KMS-11 (cell line): Measurements from ENCODE around the gene PNPLA5.

Experiments used
- H2AFZ ChIP-seq: fragments of 200-600 bp; sonication (generic); 2 replicates; pipeline ENCODE4 v1.6.1; 2016; ENCODE audit warnings: antibody characterized with exemption, mixed run types, low read depth
- H3K27ac ChIP-seq: fragments of 200-600 bp; sonication (generic); 2 replicates; pipeline ENCODE4 v1.6.1; 2016; ENCODE audit warnings: mild to moderate bottlenecking, mixed run types
- H3K27me3 ChIP-seq: fragments of 200-600 bp; sonication (generic); 2 replicates; pipeline ENCODE4 v1.6.1; 2017; ENCODE audit warnings: mild to moderate bottlenecking, low read depth, mixed run types, moderate library complexity; ENCODE audit not compliant: insufficient read depth
- H3K36me3 ChIP-seq: fragments of 200-600 bp; sonication (generic); 2 replicates; pipeline ENCODE4 v1.6.1; 2017; ENCODE audit warnings: mild to moderate bottlenecking, mixed run types; ENCODE audit not compliant: insufficient read depth
- H3K4me1 ChIP-seq: fragments of 200-600 bp; sonication (generic); 2 replicates; pipeline ENCODE4 v1.6.1; 2016; ENCODE audit warnings: mild to moderate bottlenecking, low read depth, mixed run types; ENCODE audit not compliant: poor library complexity, severe bottlenecking
- H3K4me2 ChIP-seq: fragments of 200-600 bp; sonication (generic); 2 replicates; pipeline ENCODE4 v1.7.0; 2016; ENCODE audit warnings: mild to moderate bottlenecking, mixed run types
- H3K4me3 ChIP-seq: fragments of 200-600 bp; sonication (generic); IDR thresholded peaks from 2 replicates; pipeline ENCODE4 v1.6.1; 2017; ENCODE audit warnings: low read depth, low read length, mixed read lengths; ENCODE audit not compliant: insufficient read depth
- H3K79me2 ChIP-seq: fragments of 200-600 bp; sonication (generic); 2 replicates; pipeline ENCODE4 v1.6.1; 2016; ENCODE audit warnings: low read depth, mixed run types; ENCODE audit not compliant: insufficient read depth
- H3K9ac ChIP-seq: fragments of 200-600 bp; sonication (generic); 2 replicates; pipeline ENCODE4 v1.6.1; 2016; ENCODE audit warnings: mild to moderate bottlenecking, mixed run types
- H4K20me1 ChIP-seq: fragments of 200-600 bp; sonication (generic); 2 replicates; pipeline ENCODE4 v1.6.1; 2016; ENCODE audit warnings: mild to moderate bottlenecking, mixed run types; ENCODE audit not compliant: insufficient read depth
- TF ChIP-seq, protein P1 (sequence below): fragments of 200-600 bp; sonication (generic); conservative IDR thresholded peaks from 2 replicates; pipeline ENCODE4 v1.6.1; 2017; ENCODE audit warnings: low read depth, mild to moderate bottlenecking, antibody characterized with exemption, low read length, moderate library complexity, mixed read lengths

PNPLA5 gene

GRCh38 chr22:43845981-43846380, 45.8 kb downstream of the PNPLA5 start:
- no peak overlapping the region for H2AFZ ChIP-seq
- no peaks in the 10 kb centered on the region for H3K4me1 ChIP-seq
- TF ChIP-seq, protein P1, sequence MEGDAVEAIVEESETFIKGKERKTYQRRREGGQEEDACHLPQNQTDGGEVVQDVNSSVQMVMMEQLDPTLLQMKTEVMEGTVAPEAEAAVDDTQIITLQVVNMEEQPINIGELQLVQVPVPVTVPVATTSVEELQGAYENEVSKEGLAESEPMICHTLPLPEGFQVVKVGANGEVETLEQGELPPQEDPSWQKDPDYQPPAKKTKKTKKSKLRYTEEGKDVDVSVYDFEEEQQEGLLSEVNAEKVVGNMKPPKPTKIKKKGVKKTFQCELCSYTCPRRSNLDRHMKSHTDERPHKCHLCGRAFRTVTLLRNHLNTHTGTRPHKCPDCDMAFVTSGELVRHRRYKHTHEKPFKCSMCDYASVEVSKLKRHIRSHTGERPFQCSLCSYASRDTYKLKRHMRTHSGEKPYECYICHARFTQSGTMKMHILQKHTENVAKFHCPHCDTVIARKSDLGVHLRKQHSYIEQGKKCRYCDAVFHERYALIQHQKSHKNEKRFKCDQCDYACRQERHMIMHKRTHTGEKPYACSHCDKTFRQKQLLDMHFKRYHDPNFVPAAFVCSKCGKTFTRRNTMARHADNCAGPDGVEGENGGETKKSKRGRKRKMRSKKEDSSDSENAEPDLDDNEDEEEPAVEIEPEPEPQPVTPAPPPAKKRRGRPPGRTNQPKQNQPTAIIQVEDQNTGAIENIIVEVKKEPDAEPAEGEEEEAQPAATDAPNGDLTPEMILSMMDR: no peak
- no peak overlapping the region for H3K4me3 ChIP-seq
- no peaks in the 10 kb centered on the region for H3K79me2 ChIP-seq
- H3K36me3 ChIP-seq: no peaks in the 10 kb centered on the region
- no peak overlapping the region for H3K27ac ChIP-seq
- no peak overlapping the region for H3K4me2 ChIP-seq
- no peak overlapping the region for H3K9ac ChIP-seq
- H4K20me1 ChIP-seq: no peaks in the 10 kb centered on the region
- H3K27me3 ChIP-seq: peaks cover 53% of the 10 kb centered on the region

DNA sequence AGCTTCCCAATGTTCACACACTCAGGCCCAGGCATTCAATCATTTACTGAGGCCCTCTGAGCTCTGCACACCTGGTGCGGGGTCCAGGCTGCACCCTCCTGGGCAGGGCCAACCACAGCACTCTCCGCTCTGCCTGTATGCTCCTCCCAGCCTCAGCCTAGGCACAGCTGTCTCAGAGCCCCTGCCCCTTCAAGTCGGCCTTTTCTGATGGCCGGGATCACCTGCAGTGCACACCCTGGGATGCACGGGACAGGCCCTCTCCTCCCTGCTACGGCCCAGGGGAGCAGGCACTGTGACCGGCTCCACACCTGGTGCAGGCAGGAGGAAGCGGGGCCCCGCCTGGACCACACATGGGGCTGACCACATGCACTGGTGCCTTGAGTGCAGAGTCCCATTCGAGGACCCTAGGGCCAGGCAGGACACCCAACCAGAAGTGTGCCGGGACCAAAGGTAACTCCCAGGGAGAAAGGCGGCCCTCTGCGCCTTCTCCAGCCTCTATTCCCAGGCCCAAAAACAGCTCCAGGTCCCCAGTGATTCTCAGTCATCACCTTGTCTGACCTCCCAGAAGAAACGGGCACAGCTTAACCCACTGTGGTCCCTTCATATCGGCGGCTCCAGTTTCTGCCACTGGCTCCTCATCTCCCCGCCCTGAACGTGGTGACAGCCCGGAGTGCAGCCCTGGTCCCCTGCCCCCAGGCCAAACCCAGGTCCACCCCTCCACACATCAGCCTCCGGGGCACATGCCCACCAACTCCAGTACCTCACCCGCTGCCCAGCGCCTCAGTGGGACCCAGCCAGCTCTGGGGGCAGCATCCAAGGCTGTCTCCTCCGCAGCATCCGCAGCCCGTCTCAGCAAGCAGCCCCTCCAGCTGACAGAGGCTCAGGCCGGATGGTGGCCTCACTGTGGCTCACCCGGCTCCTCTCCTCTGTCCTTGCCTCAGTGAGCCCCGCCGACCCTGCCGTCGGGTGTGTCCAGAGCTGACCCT, 47.0 kb downstream of the PNPLA5 start:
- H3K36me3 ChIP-seq: no peaks in the 10 kb centered on the region
- TF ChIP-seq, protein P1: no peak
- H2AFZ ChIP-seq: no peak overlapping the region
- no peak overlapping the region for H3K9ac ChIP-seq
- no peak overlapping the region for H3K4me2 ChIP-seq
- no peak overlapping the region for H3K4me3 ChIP-seq
- peaks cover 49% of the 10 kb centered on the region for H3K27me3 ChIP-seq
- no peaks in the 10 kb centered on the region for H3K4me1 ChIP-seq
- no peaks in the 10 kb centered on the region for H3K79me2 ChIP-seq
- H4K20me1 ChIP-seq: no peaks in the 10 kb centered on the region
- no peak overlapping the region for H3K27ac ChIP-seq

- no peaks in the 10 kb centered on the region for H3K36me3 ChIP-seq
- H3K4me3 ChIP-seq: no peak overlapping the region
- no peaks in the 10 kb centered on the region for H3K4me1 ChIP-seq
- no peaks in the 10 kb centered on the region for H3K79me2 ChIP-seq
- no peak overlapping the region for H2AFZ ChIP-seq
- H3K27ac ChIP-seq: no peak overlapping the region
- H3K9ac ChIP-seq: no peak overlapping the region
- peaks cover 48% of the 10 kb centered on the region for H3K27me3 ChIP-seq
- H3K4me2 ChIP-seq: no peak overlapping the region
- TF ChIP-seq, protein P1: no peak
- H4K20me1 ChIP-seq: no peaks in the 10 kb centered on the region
Measured at GRCh38 chr22:43843783-43844530, 47.9 kb downstream of the PNPLA5 start.

GRCh38 chr22:43841742-43842141, 50.1 kb downstream of the PNPLA5 start:
- Histone ChIP-seq H3K27me3 (peaks cover 58% of the 10 kb centered on the region), H4K20me1 (no peaks in the 10 kb centered on the region), H3K27ac (no peak overlapping the region), H3K9ac (no peak overlapping the region), H3K4me3 (no peak overlapping the region), H3K4me2 (no peak overlapping the region), H3K79me2 (no peaks in the 10 kb centered on the region), H3K4me1 (no peaks in the 10 kb centered on the region), H2AFZ (no peak overlapping the region), H3K36me3 (no peaks in the 10 kb centered on the region)
- TF ChIP-seq, protein P1: no peak
